NCI-H1105 (cell line): ENCODE results near the gene WASL.
"Not testable (repeated sequence)": the region's sequence is repeated elsewhere in the genome, so short reads cannot be mapped to it uniquely, and the experiment has no call there.

Experiments used
- DNase-seq: peaks from one replicate; lab custom pipeline; 2025; lab: John Stamatoyannopoulos, UW

Gene WASL

DNA sequence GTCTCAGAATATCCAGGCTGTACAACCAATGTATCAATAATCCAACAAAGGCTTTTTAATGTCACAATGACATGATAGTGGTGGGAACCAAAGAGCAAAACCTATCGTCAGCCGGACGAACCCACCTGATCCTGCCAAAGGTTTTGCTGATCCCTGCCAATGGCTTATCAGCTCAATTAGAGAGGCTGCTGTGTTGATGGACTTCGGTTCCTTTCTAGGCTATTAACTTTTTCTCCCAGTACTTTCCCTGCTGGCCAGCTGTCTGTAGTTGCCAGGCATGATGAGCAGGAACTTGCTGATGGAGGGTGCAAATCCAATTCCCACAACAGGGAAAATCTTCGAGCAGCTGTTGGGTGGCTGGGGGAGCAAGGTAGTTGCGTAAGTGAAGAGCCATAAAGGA lies 90.8 kb downstream of the WASL start:
- no peak for DNase-seq

DNA sequence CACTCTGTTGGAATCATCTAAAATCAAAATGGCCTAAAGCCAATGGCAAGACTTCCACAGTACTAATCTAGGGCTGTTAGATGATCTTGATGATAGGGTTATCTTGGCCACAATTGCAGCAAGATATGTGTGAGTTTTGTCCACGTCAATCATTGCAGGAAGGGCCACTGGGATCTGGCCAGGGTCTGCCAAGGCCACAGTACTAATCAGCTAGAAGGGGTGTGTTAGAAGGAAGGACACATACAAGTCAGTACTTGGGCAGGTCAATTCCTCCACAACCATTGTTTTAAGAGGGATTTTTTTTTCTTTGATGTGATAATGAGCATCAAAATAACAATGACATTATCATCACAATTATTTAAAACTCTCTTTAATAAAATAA lies 91.5 kb downstream of the WASL start:
- no peak for DNase-seq

DNA sequence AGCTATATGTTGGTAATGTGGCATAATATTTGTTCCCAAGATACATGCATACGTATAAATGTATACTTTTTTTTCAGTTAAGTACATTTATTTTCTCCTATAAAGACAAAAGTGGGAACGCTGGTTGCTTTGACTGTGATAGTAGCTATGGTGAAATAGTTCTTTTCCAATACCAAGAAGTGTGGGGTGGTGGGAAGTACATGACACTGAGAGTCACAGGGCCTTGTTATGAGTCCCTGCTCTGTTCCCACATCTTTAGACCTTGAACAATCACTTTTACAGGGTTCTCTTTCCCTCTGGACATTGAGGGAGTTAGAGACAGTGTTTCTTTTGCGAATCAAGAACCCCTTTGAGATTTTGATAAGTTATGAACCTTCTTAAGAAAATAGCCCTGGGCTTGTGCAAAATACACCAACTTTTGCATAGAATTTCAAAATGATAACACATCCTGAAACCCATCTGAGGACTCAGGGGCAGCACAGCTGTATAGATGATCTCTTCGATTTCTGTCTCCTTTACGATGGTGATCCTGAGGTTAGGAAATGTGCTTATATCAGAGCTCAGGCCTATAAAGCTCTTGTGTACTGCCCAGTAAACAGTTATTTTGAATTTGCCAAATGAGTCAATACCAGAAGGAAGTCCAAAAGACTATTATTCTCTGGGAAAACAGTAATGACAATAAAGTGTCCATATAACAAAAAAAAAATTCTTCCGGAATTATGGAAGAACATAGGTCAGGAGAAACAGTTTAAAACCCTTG lies 92.1 kb downstream of the WASL start:
- DNase-seq = no peak

DNA sequence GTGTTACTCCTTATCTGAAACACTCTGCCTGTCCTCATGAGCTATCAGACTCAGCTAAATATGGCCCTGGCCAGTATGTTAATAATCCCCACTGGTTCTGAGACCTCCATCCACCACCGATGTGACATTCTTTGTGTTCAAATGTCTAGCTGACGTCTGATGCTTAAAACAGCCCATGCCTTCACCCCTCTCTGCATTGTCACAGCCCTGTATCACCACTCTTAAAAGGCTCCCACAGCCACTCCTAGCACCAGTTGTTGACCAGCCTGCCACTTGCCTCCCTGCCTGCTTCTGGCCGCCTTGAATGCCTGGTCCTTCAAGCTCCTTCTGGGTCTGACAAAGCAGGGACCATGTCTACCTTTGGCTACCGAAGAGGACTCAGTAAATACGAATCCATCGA lies 93.2 kb downstream of the WASL start, which contains the start of gene LMOD2:
TSS of gene LMOD2 (plus strand) at position 253 of the 400 bp plus-strand sequence. CDS start at position 351, 98 bp downstream.
- DNase-seq = no peak

DNA sequence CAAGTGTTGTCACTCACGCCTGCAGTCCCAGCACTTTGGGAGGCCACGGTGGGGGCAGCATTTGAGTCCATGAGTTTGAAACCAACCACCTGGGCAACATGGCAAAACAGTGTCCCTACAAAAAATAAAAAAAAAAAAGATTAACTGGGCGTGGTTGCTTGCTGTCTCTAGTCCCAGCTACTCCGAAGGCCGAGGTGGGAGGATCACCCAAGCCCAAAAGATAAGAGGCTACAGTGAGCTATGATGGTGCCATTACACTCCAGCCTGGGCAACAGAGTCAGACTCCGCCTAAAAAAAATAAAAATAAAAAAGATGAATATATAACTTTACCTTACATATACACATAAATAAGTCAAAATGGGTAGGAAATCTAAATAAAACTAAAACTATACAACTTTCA lies 95.6 kb downstream of the WASL start:
- DNase-seq = no peak

DNA sequence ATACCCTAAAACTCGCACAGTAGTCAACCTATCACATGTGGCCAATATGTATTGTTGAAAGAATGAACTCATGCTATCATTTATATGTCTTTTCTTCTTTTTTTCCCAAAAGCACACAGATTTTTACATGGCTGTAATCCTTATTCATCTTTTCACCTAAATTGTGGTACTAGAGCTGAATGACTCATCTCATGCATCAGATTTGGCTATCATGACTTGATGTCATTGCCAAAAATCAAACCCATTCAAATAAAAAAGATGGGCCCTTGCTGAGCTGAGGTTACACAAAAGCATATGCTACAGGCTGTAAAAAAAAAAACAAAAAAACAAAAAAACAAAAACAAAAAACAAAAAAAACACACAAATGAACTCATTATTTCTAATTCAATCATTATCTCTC lies 96.4 kb downstream of the WASL start:
- no peak for DNase-seq

DNA sequence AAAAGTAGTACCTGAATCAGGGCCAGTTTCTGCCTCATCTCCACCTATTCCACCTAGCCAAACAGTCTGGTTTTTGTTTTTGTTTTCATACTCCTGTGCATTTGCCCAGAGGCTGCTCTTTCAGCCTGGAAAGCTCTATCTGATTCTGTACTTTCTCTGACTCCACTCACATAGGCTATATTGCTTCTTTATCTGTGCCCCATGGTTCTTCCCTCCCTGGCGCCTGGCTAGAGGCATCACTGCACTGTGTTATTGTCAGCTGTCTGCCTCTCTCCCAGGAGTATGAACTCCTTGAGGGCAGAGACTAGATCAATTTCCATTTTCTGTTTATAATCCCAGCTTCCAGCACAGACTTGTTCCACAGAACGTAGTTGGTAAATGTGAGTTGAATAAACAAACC lies 98.2 kb downstream of the WASL start:
- DNase-seq = no peak

DNA sequence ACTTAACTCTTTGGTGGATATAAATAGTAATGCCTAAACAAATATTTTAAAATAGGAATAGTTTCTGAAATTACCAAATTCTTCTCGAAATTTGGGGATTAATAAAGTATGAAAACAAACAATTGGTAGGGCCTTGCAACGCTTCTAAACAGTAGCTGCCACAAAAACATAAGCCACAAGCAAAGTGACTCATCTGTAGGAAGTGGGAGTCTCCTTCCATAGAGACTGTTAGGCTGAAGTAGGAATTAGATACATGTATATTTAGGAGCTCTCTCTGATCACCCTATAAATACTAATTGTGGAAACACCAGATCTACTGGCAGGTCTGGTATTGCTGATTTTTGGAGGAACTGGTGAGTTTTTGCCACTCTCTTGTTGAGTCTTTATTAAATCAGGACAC lies 98.8 kb downstream of the WASL start:
- DNase-seq = no peak

DNA sequence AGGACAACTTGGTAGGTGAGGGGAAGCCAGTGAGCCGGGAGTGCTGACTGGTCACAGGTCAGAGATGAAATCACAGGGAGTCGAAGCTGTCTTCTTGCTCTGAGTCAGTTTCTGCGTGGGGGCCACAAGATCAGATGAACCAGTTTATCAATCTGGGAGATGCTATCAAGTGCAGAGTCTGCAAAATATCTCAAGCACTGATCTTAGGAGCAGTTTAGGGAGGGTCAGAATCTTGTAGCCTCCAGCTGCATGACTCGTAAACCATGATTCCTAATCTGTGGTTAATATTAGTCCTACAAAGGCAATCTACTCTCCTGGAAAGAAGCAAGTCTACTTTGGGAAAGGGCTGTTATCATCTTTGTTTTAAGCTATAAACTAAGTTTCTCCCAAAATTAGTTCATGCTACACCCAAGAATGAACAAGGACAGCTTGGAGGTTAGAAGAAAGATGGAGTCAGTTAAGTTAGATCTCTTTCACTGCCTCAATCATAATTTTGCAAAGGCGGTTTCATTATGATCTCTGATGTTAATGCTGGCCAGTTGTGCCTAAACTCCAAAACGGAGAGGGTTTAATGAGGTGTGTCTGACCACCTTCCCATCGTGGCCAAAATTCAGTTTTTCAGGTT lies 101.6 kb downstream of the WASL start:
- DNase-seq = no peak

DNA sequence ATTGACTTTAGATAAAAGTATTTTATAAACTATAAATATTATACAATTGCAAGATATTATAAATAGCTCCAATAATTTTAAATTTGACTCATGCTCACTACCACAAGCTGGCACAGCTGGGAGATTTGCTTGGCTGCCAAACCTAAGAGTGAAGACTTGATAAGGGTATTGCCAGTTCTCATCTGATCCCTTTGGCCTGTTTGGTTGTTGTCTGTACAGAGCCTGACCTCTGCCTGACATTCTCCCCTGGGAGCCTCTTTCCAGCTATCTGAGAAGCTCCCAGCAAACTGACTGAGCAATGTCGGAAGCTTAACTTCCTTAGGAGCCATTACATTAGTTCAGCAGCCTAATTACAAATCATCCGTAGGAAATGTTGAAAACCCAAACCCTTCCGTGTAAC lies 103.3 kb downstream of the WASL start:
- DNase-seq = no peak

DNA sequence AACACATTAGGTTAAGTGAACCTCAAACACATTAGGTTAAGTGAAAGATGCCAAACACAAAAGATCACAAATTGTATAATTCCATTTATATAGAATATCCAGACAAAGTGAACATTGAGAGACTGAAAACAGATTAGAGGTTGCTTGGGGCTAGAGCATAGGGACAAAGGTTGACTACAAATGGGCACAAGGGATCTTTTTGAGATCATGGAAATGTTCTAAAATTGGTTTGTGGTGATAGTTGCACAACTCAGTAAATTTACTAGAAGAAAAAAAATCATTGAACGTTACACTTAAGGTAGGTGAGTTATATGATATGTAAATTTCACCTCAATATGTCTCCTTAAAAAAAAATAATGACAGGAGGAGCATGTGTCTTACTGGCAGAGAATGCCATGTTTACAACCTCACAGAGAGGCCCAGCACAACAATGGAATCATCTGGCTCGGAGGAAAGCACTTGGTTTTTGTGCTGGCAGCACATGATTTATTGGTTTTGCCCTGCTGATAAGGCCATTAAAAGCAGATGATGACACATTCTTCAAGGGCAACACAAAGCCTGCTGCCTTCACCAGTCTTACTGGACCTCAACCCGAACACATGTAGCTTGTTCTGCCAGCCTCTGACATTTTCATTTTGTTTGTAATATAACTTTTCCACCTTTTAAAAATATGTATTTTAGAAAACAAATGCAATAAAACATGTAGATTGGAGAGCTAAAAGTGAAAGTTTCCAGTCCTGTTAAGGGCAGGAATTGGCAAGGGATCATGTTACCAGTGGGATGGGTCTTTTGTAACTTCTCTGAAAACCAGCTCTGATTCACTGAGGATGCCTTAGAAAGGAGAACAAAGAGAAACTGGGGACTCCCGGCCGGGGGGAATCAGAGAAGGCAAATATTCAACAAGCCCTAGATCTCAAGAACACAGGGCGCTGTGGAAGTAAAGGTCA lies 105.0 kb downstream of the WASL start:
- peak; percentile 57 for DNase-seq

DNA sequence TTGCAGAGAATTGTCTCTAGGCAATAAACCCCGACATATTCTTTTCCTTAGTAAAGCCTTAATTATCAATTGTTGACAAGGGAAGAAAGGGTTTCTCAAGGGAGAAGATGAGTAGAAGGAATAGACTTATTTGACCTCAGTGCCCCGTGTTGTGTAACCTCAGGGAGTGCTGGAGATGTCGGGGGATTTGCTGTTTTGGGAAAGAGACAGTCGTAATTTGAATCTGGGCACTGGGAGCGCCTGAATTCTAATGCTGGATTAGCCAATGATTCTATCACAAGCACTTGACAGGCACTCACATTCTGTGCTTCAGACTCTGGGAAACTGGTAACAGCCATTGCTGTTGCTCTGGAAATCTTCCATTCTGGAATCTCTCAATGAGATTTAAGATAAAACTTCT lies 106.9 kb downstream of the WASL start:
- DNase-seq = no peak

DNA sequence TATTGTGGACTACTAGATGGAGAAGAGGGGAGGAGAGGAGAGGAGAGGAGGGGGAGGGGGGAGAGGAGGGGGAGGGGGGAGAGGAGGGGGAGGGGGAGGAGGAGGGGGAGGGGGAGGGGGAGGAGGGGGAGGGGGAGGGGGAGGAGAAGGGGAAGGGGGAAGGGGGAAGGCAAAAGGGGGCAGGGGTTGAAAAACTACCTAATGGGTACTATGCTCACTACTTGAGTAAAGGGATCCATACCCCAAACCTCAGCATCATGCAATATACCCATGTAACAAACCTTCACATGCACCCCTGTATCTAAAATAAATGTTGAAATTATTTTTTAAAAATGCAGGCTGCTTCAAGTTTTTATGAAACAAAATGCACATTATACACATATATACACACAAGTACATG lies 108.2 kb downstream of the WASL start:
- no peak for DNase-seq

DNA sequence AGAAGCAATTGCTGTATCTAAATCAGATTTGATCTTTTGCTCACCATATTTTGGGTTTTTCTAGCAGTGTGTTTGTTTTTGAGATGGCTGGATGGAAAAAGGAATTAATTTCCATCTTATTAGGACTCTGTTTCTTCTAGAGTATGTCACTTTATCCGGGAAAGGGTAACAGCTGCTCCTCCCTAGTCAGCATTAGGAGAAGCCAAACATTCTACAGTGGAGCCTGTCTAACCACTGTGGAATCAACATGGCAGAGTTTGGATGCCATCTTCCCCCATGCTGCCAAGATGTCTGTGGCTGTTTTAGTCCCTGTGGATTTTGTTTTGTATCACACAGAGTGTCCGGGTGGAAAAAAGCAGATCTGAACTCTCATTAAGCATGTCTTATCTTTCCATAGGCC lies 109.2 kb downstream of the WASL start:
- no peak for DNase-seq

DNA sequence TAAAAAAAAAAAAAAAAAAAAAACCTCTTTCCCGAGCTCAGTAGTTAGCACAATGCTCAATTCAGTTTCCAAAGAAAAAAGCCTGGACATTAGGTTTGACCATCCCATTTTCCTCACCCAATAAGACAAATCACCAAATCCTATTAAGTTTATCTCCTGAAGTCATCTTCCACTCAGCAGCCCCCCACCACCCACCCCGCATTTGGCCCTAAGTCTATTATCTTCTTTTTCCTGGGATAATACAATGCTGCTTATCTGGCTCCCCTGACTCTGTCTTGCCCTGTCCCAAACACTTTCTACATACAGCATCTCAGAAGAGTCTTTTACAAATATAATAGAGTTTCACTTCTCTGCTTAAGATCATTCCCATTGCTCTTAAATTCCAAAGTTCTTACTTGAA lies 110.9 kb downstream of the WASL start:
- no peak for DNase-seq

DNA sequence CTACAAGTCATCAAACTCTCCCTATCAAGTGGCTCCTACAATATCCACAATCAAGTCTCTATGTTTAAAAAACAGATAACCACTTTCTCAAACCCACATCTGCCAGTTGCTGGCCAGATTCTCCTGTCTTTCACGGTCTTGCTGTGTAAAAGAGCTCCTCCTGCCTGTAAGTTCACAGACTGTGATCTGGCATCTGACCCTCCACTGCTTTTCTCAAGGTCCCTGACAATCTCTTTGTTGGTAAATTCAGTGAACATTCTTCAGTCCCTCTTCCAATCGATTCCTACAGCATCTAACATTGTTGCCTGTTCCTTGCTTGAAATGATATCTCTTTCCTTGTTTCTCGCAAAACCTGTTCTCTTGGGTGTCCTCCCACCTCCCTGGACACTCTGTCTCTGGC lies 111.6 kb downstream of the WASL start:
- DNase-seq = no peak

DNA sequence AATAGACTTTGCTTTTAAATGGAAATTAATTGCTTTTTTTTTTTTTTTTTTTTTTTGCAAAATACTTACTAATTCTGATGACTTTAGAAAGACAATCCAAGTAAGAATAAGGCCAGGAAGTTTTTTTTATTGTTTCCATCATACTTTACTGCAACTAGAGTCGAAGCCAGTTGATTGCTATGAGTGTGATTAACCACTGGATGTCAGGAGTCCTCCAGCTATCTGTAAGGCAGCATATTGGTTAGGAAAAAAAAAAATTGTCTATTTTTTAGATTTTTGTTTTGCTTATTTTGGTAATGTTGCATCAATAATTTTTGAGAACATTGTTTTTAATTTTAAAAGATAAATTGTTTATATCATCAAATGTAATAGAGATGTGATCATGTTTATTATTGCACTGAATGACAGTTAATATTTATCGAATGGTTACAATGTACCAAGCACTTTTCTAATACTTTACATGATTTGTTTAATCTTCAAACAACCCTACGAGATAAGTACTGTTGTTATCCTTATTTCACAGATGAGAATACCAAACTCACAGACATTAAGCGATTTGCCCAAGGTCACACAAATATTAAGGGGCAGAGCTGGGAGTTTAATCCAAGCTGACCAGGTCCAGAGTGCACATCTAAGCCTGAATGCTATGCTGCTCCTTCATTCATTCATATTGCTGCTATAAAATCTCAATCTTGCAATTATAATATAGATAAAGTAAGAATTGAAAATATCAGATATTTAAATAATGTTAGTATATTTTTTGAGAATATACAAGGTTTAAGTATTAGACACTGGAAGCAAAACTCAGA lies 113.0 kb downstream of the WASL start:
- DNase-seq = no peak

DNA sequence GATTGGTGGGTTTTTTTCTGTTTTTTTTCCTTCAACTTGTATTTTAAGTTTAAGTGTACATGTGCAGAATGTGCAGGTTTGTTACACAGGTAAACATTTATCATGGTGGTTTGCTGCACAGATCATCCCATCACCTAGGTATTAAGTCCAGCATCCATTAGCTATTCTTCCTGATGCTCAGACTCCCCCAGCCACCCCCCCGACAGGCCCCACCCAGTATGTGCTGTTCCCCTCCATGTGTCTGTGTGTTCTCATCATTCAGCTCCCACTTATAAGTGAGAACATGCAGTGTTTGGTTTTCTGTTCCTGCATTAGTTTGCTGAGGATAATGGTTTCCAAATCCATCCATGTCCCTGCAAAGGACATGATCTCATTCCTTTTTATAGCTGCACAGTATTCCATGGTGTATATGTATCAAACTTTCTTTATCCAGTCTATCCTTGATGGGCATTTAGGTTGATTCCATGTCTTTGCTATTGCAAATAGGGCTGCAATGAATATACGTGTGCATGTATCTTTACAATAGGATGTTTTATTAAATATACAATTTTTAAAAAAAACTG lies 114.7 kb downstream of the WASL start:
- not testable (repeated sequence) for DNase-seq

DNA sequence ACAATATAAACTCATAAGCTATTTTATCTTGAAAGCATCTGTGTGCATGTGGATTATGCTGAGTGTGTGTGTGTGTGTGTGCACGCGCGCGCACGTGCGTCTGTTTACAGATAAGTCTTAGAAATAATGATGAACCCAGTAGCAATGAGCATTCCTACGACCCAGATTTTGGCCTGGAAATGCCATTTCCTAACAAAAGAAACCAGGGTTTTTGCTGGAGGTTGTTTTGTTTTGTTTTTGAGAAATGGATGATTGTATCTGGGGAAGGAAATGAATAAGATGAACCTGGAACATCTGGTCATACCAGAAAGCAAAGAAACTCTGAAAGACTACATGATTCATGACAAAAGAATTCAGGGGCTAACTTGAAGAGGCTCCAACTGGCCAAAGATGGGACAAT lies 115.2 kb downstream of the WASL start:
- DNase-seq = no peak

DNA sequence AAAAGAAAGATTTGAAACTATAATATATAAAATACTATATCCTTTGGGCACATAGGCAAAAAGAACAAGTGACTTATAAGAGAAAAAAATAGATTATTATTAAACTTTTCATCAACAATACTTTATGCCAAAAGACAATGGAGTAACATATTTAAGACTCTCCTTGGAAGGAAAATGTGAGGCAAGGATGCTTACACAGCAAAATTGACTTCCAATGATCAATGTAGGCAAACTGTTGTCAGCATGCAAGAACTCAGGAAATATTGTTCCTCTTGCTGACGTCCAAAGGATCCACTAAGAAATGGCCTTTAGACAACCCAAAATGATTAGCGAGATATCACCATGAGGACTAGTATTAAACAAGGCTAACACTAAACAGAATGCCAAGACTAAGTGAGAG lies 116.0 kb downstream of the WASL start:
- DNase-seq = no peak
